ENCODE data around the gene CSPG4.
A peak's percentile ranks its signal among the peaks of the same experiment; 100 is the strongest.
"Not testable (repeated sequence)": the region's sequence is repeated elsewhere in the genome, so short reads cannot be mapped to it uniquely, and the experiment has no call there.

Gene CSPG4

GRCh38 chr15:75712668-75713337 is at the start of gene CSPG4:
CSPG4 (minus strand) TSS chr15:75712848; CDS start chr15:75712755, 93 bp downstream.
- DNase-seq (ENCODE audit: low spot score) = no peak

- not testable (repeated sequence) for DNase-seq (ENCODE audit: low spot score)
These were observed 49.7 kb upstream of the CSPG4 start for GRCh38 chr15:75762357-75762718.

- no peak for DNase-seq (ENCODE audit: low spot score)
These were observed 49.1 kb upstream of the CSPG4 start for GRCh38 chr15:75761446-75762356.

GRCh38 chr15:75760704-75761435 is 48.2 kb upstream of the CSPG4 start:
- no peak for DNase-seq (ENCODE audit: low spot score)

- DNase-seq (ENCODE audit: low spot score) = not testable (repeated sequence)
These were observed 47.5 kb upstream of the CSPG4 start for GRCh38 chr15:75760131-75760520.

DNA sequence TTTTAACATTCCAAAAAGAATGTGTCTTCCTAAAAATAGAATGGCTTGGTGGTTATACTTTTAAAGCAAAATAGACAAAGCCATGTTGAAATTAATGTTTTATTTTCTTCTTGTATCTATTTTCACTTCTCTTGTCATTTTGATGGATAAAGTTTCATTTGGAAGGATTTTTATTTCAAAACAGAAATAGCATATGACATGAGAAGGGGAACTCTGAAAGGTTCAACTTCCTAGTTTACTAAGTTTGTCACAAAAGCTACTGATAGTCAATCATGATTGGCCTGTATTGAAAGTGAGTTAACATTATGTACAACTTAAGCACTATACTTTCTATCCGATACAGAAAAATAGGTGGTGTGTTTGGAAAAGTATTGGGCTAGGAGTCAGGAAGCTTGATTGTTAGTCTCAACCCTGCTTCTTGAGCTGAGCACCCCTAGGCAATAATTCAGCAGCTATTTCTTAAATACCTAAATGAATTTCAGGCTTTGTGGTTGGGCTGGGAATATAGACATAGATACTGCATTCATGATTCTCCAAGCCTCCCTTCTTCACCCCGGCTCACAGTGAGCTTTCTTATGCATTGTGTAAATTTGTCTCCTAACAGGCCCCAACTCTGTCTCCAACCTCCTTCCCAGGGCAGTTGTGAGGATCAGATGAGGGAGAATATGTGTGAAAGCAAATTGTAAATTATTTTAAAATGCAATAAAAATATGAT is 46.9 kb upstream of the CSPG4 start:
- DNase-seq (ENCODE audit: low spot score) = no peak

DNA sequence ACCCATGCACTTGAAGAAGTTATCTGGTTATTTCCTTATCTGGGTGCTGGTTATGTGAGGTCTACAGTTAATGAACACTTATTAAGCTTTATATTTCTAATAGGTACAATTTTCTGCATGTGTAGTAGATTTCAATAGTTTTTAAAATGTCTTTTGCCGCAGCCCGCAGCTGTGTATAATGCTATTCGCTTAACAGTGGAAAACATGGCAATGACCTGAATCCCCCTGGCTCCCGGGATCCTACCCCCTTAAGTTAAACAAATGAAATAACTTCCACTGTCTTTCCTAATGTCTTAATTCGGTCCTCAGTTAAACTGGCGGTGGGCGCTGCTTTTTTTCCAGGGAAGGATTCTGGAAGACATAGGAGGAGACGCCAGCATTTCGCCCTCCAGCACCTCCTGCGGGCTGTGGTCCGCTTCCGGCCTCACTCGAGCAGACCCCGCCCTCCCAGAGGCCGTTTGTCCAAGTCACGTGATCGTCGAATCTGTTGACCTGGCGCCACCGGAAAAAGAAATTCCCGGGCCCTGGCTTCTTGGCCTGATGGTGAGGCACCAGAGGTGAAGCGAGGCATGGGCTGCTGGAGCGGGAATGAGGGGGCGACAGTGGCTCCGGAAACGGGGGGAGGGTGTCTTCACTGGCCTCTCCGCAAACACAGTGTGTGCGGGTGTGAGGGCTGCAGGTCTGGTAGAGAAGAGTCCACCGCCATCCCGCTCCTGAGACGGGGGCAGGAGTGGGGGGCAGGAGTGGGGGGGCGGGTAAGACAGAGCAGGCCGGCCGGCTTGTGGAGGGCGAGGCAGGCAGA is 45.6 kb upstream of the CSPG4 start:
- DNase-seq (ENCODE audit: low spot score) = peak; percentile 84

DNA sequence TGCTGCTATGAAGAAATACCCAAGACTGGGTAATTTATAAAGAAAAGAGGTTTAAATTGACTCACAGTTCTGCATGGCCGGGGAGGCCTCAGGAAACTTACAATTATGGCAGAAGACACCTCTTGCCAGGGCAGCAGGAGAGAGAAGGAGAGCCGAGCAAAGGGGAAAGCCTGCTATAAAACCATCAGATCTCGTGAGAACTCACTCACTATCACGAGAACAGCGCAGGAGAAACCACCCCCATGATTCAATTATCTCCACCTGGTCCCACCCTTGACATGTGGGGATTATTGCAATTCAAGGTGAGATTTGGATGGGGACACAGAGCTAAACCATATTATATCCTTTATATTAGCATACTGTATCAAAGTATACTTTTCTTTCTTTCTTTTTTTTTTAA is 42.2 kb upstream of the CSPG4 start:
- DNase-seq (ENCODE audit: low spot score) = not testable (repeated sequence)

DNA sequence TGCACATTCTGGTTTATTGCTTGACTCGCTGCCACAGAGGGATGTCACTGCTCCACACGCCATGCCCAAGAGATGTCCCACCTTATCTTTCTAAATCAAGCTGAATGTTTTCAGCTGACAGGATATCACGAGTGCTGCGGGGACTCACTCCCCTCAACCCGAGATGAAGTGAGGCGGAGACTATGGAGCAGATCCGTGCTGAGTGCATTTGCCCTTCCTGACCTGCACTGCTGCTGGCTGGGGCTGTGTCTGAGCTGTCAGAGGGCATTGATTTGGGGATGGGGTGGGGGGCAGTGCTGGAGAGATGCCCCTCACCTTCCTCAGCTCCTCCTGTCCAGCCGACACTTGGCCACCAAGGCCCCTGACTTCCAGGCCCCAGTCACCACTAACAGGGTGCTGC is 40.5 kb upstream of the CSPG4 start:
- DNase-seq (ENCODE audit: low spot score) = no peak

GRCh38 chr15:75751891-75752290 is 39.2 kb upstream of the CSPG4 start:
- DNase-seq (ENCODE audit: low spot score) = no peak

DNA sequence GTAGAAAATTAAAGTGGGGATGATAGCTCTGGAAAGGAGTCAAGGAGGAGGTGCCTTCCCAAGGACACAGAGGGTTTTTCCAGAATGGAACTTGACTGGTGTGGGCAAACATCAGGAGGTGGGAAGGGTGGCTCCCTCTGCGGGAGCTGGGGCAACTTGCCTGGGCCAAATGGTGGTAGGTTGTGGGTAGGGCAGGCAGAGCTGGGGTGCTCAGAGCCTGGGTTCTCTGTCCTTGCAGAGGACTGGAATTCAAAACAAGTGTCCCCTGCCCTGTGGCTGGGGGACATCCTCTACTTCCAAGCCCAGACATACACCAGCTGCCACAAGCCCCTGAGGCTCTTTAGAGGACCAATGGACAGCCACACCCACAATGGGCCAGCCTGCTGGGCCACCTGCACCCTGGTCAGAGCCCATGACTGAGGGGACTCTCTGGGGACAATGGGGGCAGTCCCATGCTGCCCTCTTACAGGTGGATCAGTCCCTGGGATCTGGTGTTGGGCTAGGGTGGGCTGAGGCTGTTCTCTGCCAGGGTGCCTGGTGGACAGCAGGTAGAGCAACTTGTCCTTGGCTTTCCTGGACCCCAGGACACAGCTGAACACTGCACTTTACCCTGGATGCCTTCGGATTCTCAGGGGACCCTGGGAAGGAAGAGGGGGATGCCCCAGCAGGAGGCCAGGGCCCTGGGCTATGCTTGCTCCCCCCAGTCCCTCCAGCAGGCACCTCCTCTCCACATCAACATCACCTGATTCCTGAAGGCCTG is 38.6 kb upstream of the CSPG4 start:
- no peak for DNase-seq (ENCODE audit: low spot score)

DNA sequence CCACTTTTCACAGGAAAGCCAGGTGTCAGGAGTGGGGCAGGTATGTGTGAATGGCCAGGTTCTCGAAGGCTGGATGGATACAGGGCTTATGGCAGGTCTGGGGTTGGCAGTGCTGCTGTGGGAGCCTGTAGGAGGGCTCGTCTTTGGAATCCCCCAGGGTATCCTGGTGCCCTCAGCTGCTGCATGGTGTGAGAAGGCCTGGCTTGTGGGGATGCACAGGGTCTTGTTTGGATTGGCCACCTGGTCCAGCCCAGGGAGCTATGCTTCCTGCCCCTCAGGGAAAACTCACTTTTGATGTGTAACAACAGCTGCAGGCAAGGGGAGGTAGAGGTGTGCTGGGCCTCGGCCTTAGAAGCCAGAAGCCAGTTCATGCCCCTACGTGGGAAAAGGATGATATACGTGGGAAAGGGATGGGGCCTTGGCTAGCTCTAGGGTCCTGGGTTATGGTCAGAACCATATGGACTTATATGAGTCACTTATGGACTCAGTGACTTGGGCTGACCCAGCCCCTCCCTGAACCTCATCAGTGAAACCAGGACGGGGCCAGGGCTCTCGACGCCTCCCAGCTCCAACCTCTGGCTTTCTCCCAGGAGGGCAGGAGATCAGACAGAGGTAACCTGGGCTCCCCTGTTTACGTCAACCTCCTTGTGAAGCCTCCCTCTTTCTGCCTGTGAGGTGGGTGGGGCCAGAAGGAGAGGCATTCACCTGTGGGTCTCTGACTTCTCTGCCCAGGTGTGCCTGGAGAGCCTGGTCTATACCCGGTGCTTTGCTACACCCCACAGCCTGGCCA is 37.8 kb upstream of the CSPG4 start:
- no peak for DNase-seq (ENCODE audit: low spot score)

GRCh38 chr15:75749820-75750219 is 37.2 kb upstream of the CSPG4 start:
- no peak for DNase-seq (ENCODE audit: low spot score)

- not testable (repeated sequence) for DNase-seq (ENCODE audit: low spot score)
These were observed 36.2 kb upstream of the CSPG4 start for GRCh38 chr15:75748882-75749281.

- not testable (repeated sequence) for DNase-seq (ENCODE audit: low spot score)
These were observed 34.5 kb upstream of the CSPG4 start for GRCh38 chr15:75747121-75747520.

DNA sequence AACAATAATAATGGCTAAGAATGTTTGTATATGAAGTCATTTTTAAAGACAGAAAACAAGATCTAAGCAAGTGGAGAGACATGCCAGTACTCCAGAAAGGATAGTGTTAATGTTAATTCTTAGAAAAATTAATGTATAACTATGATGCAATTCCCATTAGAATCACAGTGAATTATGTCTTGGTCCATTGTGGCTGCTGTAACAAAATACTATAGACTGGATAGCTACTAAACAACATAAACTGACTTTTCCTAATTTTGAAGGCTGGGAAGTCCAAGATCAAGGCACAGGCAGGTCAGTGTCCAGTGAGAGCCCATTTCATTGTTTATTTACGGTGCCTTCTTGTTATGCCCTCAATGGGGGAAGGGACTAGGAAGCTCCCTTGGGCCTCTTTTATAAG is 32.7 kb upstream of the CSPG4 start:
- DNase-seq (ENCODE audit: low spot score) = no peak

DNA sequence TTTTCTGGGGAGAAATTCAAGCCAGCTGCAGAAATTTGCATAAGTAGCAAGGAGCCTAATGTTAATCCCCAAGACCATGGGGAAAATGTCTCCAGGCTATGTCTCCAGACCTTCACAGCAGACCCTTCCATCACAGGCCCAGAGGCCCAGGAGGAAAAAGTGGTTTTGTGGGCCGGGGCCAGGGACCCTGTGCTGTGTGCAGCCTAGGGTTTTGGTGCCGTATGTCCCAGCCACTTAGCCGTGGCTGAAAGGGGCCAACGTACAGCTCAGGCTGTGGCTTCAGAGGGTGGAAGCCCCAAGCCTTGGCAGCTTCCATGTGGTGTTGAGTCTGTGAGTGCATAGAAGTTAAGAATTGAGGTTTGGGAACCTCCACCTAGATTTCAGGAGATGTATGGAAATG is 29.7 kb upstream of the CSPG4 start:
- not testable (repeated sequence) for DNase-seq (ENCODE audit: low spot score)

- no peak for DNase-seq (ENCODE audit: low spot score)
These were observed 27.1 kb upstream of the CSPG4 start for GRCh38 chr15:75739791-75740190.

- DNase-seq (ENCODE audit: low spot score) = peak; percentile 78
These were observed 26.1 kb upstream of the CSPG4 start for GRCh38 chr15:75738647-75739325.

Data from hematopoietic multipotent progenitor cell treated with erythropoietin and hydrocortisone succinate and interleukin-3 and kit ligand, for 17 days (in vitro differentiated cells).